A549 (cell line): ENCODE data around the gene STK4. TPM values are rescaled to one million over a fixed set of nuclear protein-coding genes. Genes with fewer than 3 reads are reported as not detected.

Source experiments
- ATAC-seq, 2 experiments: fragments of 200-7000 bp in 1 of 2; fragments of >200 bp in 1 of 2; cut with Nextera tagmentation in 1 of 2; cut with Tn5 transposase in 1 of 2; 3 replicates each; pipeline versions ENCODE4 v1.8.0 to v1.9.1; 2018 to 2020; ENCODE audit warnings: mild to moderate bottlenecking in 1 of 2, moderate library complexity in 1 of 2
- CTCF ChIA-PET: fragments of 300-600 bp; sonication (Branson Sonifier 250); formaldehyde crosslinking; extraction: SDS; loops from one replicate; lab custom pipeline; 2021; ENCODE audit warnings: antibody characterized with exemption, inconsistent platforms; lab: Yijun Ruan, JAX
- POLR2A ChIA-PET: fragments of 350-600 bp; formaldehyde crosslinking; extraction: SDS; loops from one replicate; lab custom pipeline; 2021; ENCODE audit warnings: antibody characterized with exemption, inconsistent platforms; lab: Yijun Ruan, JAX
- DNase-seq, 2 experiments: peaks; one replicate each; pipeline versions ENCODE4 v3.0.0 to v3.0.0-alpha.2; 2011 to 2016; ENCODE audit warnings: low read depth in 1 of 2, low spot score in 1 of 2
- FAIRE-seq: peaks from 2 replicates; lab custom pipeline; 2011; peaks lifted over from hg19 to GRCh38; lab: Jason Lieb, UNC
- H3K27ac ChIP-seq, 2 experiments: fragments of >200 bp; sonication (Bioruptor Twin); formaldehyde crosslinking; 3 replicates each; pipeline ENCODE4 v1.5.1; 2016 to 2017
- H3K4me1 ChIP-seq: fragments of >200 bp; sonication (Bioruptor Twin); formaldehyde crosslinking; 3 replicates; pipeline ENCODE4 v1.6.1; 2016
- H3K4me2 ChIP-seq: fragments of >200 bp; sonication (Bioruptor Twin); formaldehyde crosslinking; 3 replicates; pipeline ENCODE4 v1.6.1; 2016
- H3K4me3 ChIP-seq: fragments of >200 bp; sonication (Bioruptor Twin); formaldehyde crosslinking; 3 replicates; pipeline ENCODE4 v1.5.1; 2016
- H3K9me3 ChIP-seq: fragments of >200 bp; sonication (Bioruptor Twin); formaldehyde crosslinking; 3 replicates; pipeline ENCODE4 v1.6.1; 2016
- ATOH8 ChIP-seq: fragments of 250-450 bp; sonication (Bioruptor Pico); IDR thresholded peaks from 2 replicates; pipeline ENCODE4 v1.5.0; 2020; ENCODE audit warnings: low read depth, mild to moderate bottlenecking, moderate library complexity
- BHLHE40 ChIP-seq: IDR thresholded peaks from 2 replicates; pipeline ENCODE4 v1.6.1; 2012; ENCODE audit warnings: low read depth, low read length, inconsistent platforms
- CBX2 ChIP-seq: fragments of 200-600 bp; sonication (generic); IDR thresholded peaks from 2 replicates; pipeline ENCODE4 v1.6.1; 2016; ENCODE audit warnings: low read depth, mild to moderate bottlenecking, borderline replicate concordance
- CHD2 ChIP-seq: fragments of 150-350 bp; IDR thresholded peaks from 2 replicates; pipeline ENCODE4 v1.6.1; 2014; ENCODE audit warnings: low read length; ENCODE audit not compliant: partially characterized antibody
- EHF ChIP-seq: fragments of 250-450 bp; sonication (Bioruptor Pico); IDR thresholded peaks from 2 replicates; pipeline ENCODE4 v1.5.0; 2020; ENCODE audit warnings: mild to moderate bottlenecking
- ELK1 ChIP-seq: fragments of 150-350 bp; IDR thresholded peaks from 2 replicates; pipeline ENCODE4 v1.6.1; 2014; ENCODE audit warnings: low read depth, mild to moderate bottlenecking, low read length
- FOSB ChIP-seq: fragments of 250-450 bp; sonication (Bioruptor Pico); IDR thresholded peaks from 2 replicates; pipeline ENCODE4 v1.5.0; 2020; ENCODE audit warnings: mild to moderate bottlenecking, moderate library complexity
- FOXS1 ChIP-seq: fragments of 250-450 bp; sonication (Bioruptor Pico); IDR thresholded peaks from 2 replicates; pipeline ENCODE4 v1.5.0; 2020; ENCODE audit warnings: mild to moderate bottlenecking, moderate library complexity
- GATA3 ChIP-seq: IDR thresholded peaks from 2 replicates; pipeline ENCODE4 v1.6.1; 2012; ENCODE audit warnings: borderline replicate concordance
- HOXA7 ChIP-seq: fragments of 250-450 bp; sonication (Bioruptor Pico); IDR thresholded peaks from 2 replicates; pipeline ENCODE4 v1.5.0; 2020; ENCODE audit warnings: mild to moderate bottlenecking, moderate library complexity
- JUNB ChIP-seq: fragments of >200 bp; sonication (Bioruptor Twin); formaldehyde crosslinking; IDR thresholded peaks from 2 replicates; pipeline ENCODE4 v1.6.1; 2016
- KDM1A ChIP-seq: fragments of 200-600 bp; sonication (generic); IDR thresholded peaks from 2 replicates; pipeline ENCODE4 v1.6.1; 2016; ENCODE audit warnings: low read depth, mild to moderate bottlenecking
- MAFK ChIP-seq: fragments of 450-650 bp; IDR thresholded peaks from 2 replicates; pipeline ENCODE4 v1.6.1; 2014; ENCODE audit not compliant: partially characterized antibody
- MAZ ChIP-seq: fragments of 150-350 bp; IDR thresholded peaks from 2 replicates; pipeline ENCODE4 v1.6.1; 2014; ENCODE audit warnings: antibody characterized with exemption, low read depth, low read length, borderline replicate concordance
- MYC ChIP-seq: IDR thresholded peaks from 2 replicates; pipeline ENCODE4 v1.6.1; 2012; ENCODE audit warnings: mild to moderate bottlenecking, inconsistent platforms, low read length, improper control_type of control experiment, borderline replicate concordance
- NPAS2 ChIP-seq: fragments of 250-450 bp; sonication (Bioruptor Pico); IDR thresholded peaks from 2 replicates; pipeline ENCODE4 v1.8.0; 2022; ENCODE audit warnings: mild to moderate bottlenecking, moderate library complexity, borderline replicate concordance
- NR3C1 ChIP-seq: fragments of >200 bp; sonication (Bioruptor Twin); formaldehyde crosslinking; IDR thresholded peaks from 3 replicates; pipeline ENCODE4 v1.6.1; 2017
- RAD21 ChIP-seq, 2 experiments: fragments of >200 bp in 1 of 2; sonication (Bioruptor Twin) in 1 of 2; formaldehyde crosslinking in 1 of 2; IDR thresholded peaks in 1 of 2; conservative IDR thresholded peaks in 1 of 2; 2 replicates in 1 of 2; 3 replicates in 1 of 2; pipeline ENCODE4 v1.6.1; 2012 to 2018; ENCODE audit warnings: inconsistent platforms in 1 of 2
- RARB ChIP-seq: fragments of 250-450 bp; sonication (Bioruptor Pico); IDR thresholded peaks from 2 replicates; pipeline ENCODE4 v1.8.0; 2021; ENCODE audit warnings: mild to moderate bottlenecking, moderate library complexity
- RFX5 ChIP-seq: fragments of 450-650 bp; IDR thresholded peaks from 2 replicates; pipeline ENCODE4 v1.7.1; 2014; ENCODE audit warnings: antibody characterized with exemption, mild to moderate bottlenecking, moderate library complexity
- SMC3 ChIP-seq: fragments of >200 bp; sonication (Bioruptor Twin); formaldehyde crosslinking; IDR thresholded peaks from 3 replicates; pipeline ENCODE4 v1.6.1; 2018; ENCODE audit warnings: inconsistent platforms
- SREBF2 ChIP-seq: fragments of 450-650 bp; IDR thresholded peaks from 2 replicates; pipeline ENCODE4 v1.6.1; 2014; ENCODE audit warnings: mild to moderate bottlenecking, moderate library complexity
- TFCP2L1 ChIP-seq: fragments of 250-450 bp; sonication (Bioruptor Pico); IDR thresholded peaks from 2 replicates; pipeline ENCODE4 v1.5.0; 2021; ENCODE audit warnings: mild to moderate bottlenecking
- TP53 ChIP-seq: fragments of 250-450 bp; sonication (Bioruptor Pico); IDR thresholded peaks from 2 replicates; pipeline ENCODE4 v1.5.0; 2021; ENCODE audit warnings: mild to moderate bottlenecking, moderate library complexity
- ZC3H11A ChIP-seq: fragments of 450-650 bp; IDR thresholded peaks from 2 replicates; pipeline ENCODE4 v1.6.1; 2014; ENCODE audit warnings: antibody characterized with exemption, mild to moderate bottlenecking
- ZNF302 ChIP-seq: fragments of 250-450 bp; sonication (Bioruptor Pico); IDR thresholded peaks from 2 replicates; pipeline ENCODE4 v1.9.0; 2021; ENCODE audit warnings: inconsistent platforms, mild to moderate bottlenecking, moderate library complexity
- WGBS: methylation state at CpG from one replicate; pipeline ENCODE4 v1.1.6; 2017; ENCODE audit errors: missing lambda C conversion rate; 5-methylcytosine and 5-hydroxymethylcytosine counted together
- polyA plus RNA-seq, 4 experiments: library from polyadenylated mRNA; depleted of rRNA in 3 of 4; stranded (reverse); fragments of >200 nt; fragmentation: RNase III in 1 of 4; extraction: RNeasy Plus Mini Kit Qiagen cat#74134 plus additional on column Dnase treatment in 1 of 4; gene quantifications; 2 replicates in 3 of 4; 3 replicates in 1 of 4; pipeline ENCODE4 v1.2.3, GENCODE V29; 2011 to 2017
- TF ChIP-seq, protein P1 (sequence below): fragments of >200 bp; sonication (Bioruptor Twin); formaldehyde crosslinking; IDR thresholded peaks from 3 replicates; pipeline ENCODE4 v1.5.1; 2016
- TF ChIP-seq, protein P2 (sequence below): IDR thresholded peaks from 2 replicates; pipeline ENCODE4 v1.6.1; 2012
- TF ChIP-seq, protein P3 (sequence below): IDR thresholded peaks from 2 replicates; pipeline ENCODE4 v1.6.1; 2012

STK4 gene
- polyA plus RNA-seq, 2 of the 4 experiments (the other 2 are of a cell fraction), result 14.5 to 34.5 TPM

DNA sequence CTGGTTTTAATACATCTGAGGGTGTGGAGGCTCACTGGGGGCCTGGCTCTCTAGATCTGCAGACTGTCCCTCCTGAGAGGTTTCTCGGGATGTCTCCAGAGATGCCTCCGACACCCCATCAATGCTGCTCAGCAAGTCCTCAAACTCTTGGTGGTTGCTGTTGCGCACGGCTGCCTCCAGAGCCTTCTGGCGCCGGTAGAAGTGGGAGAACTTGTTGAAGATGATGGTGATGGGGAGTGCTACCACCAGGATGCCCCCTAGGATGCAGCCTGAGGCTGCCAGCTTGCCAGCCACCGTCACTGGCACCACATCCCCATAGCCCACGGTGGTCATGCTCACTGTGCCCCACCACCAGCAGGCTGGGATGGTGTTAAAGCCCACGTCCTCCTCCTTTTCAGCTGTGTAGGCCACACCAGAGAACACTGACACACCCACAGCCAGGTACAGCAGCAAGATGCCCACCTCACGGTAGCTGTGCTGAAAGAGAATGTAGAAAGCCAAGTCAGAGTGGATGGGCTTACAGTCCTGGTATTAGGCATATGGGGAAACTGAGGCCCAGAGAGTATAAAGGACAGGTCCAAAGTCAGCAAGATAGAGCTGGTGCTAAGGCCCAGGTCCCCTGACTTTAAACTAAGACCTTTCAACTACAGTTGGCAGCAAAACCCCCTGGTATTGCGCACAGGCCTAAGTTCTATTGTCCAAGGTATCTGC lies 128.7 kb downstream of the STK4 start:
- ChIA-PET CTCF (interaction anchor here (0.9 to 8.8 kb wide), 37 partner anchors 8 to 676 kb away, joined by 3 to 197 read pairs (median 7); partner anchors contain the start of genes SEMG1, SLPI and WFDC5), POLR2A (interaction anchor here (0.7 to 1.8 kb wide), 2 partner anchors 51 to 198 kb away, joined by 3 to 5 read pairs; no protein-coding TSS in a partner anchor)
- no peaks in the 10 kb centered on the region for H3K4me1 ChIP-seq
- H3K9me3 ChIP-seq, result no peaks in the 10 kb centered on the region
- H3K4me3 ChIP-seq, result no peak overlapping the region
- DNase-seq, result no peak
- WGBS, result 76% methylated on average over 7 of the region's 11 CpGs
- FAIRE-seq, result no peak
- H3K27ac ChIP-seq, result no peak overlapping the region
- peak in 1 of 2 experiments; percentile 14; a peak in 2 of 6 replicates for ATAC-seq
- TF ChIP-seq NR3C1, result no peak
- TF ChIP-seq TFCP2L1 (CRISPR knock-in tag), result no peak
- no peak for TF ChIP-seq MAFK
- no peak for TF ChIP-seq MYC
- no peak for TF ChIP-seq TP53
- no peak for TF ChIP-seq ZNF302 (CRISPR knock-in tag)
- TF ChIP-seq EHF (CRISPR knock-in tag), result no peak
- TF ChIP-seq CHD2, result no peak
- no peak for TF ChIP-seq KDM1A
- no peak for TF ChIP-seq CBX2
- TF ChIP-seq ELK1, result no peak
- no peak for TF ChIP-seq FOSB
- no peak for TF ChIP-seq NPAS2 (CRISPR knock-in tag)
- TF ChIP-seq, protein P1, sequence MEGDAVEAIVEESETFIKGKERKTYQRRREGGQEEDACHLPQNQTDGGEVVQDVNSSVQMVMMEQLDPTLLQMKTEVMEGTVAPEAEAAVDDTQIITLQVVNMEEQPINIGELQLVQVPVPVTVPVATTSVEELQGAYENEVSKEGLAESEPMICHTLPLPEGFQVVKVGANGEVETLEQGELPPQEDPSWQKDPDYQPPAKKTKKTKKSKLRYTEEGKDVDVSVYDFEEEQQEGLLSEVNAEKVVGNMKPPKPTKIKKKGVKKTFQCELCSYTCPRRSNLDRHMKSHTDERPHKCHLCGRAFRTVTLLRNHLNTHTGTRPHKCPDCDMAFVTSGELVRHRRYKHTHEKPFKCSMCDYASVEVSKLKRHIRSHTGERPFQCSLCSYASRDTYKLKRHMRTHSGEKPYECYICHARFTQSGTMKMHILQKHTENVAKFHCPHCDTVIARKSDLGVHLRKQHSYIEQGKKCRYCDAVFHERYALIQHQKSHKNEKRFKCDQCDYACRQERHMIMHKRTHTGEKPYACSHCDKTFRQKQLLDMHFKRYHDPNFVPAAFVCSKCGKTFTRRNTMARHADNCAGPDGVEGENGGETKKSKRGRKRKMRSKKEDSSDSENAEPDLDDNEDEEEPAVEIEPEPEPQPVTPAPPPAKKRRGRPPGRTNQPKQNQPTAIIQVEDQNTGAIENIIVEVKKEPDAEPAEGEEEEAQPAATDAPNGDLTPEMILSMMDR, result no peak
- no peak for TF ChIP-seq SREBF2
- TF ChIP-seq FOXS1, result no peak
- no peak for TF ChIP-seq ZC3H11A
- TF ChIP-seq GATA3, result no peak
- H3K4me2 ChIP-seq, result no peak overlapping the region

GRCh38 chr20:45095805-45096238 lies 129.5 kb downstream of the STK4 start:
- Histone ChIP-seq H3K4me2 (no peak overlapping the region), H3K27ac (no peak overlapping the region), H3K4me1 (no peaks in the 10 kb centered on the region), H3K9me3 (no peaks in the 10 kb centered on the region), H3K4me3 (no peak overlapping the region)
- no peak for TF ChIP-seq CBX2
- TF ChIP-seq, protein P2, sequence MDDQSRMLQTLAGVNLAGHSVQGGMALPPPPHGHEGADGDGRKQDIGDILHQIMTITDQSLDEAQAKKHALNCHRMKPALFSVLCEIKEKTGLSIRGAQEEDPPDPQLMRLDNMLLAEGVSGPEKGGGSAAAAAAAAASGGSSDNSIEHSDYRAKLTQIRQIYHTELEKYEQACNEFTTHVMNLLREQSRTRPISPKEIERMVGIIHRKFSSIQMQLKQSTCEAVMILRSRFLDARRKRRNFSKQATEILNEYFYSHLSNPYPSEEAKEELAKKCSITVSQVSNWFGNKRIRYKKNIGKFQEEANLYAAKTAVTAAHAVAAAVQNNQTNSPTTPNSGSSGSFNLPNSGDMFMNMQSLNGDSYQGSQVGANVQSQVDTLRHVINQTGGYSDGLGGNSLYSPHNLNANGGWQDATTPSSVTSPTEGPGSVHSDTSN, result no peak
- peak; percentile 82 for TF ChIP-seq SMC3
- no peak for TF ChIP-seq RFX5
- peak; percentile 74 to 83 for TF ChIP-seq RAD21 (conservative IDR thresholded peaks at IDR 0.05 in 1 of 2, IDR thresholded peaks at IDR 0.05 in 1 of 2)
- no peak for TF ChIP-seq MAZ
- TF ChIP-seq ATOH8, result no peak
- TF ChIP-seq, protein P3, sequence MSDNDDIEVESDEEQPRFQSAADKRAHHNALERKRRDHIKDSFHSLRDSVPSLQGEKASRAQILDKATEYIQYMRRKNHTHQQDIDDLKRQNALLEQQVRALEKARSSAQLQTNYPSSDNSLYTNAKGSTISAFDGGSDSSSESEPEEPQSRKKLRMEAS, result no peak
- TF ChIP-seq HOXA7 (CRISPR knock-in tag), result no peak
- no peak for TF ChIP-seq JUNB
- TF ChIP-seq, protein P1, result peak; percentile 90
- no peak for TF ChIP-seq ZC3H11A
- TF ChIP-seq BHLHE40, result no peak
- TF ChIP-seq RARB (CRISPR knock-in tag), result no peak
- ATAC-seq (peak; percentile 58 to 81; a peak in 5 of 6 replicates), DNase-seq (peak; percentile 55 to 61), FAIRE-seq (no peak)
- POLR2A ChIA-PET, result interaction anchor here (0.7 to 1.8 kb wide), 2 partner anchors 52 to 198 kb away, joined by 3 to 5 read pairs; no protein-coding TSS in a partner anchor
- CTCF ChIA-PET, result interaction anchor here (0.8 to 8.8 kb wide), 49 partner anchors 9 to 919 kb away, joined by 3 to 197 read pairs (median 5); partner anchors contain the start of genes SEMG1, SLPI and WFDC5
- WGBS, result 0% methylated on average over 4 of the region's 7 CpGs
